H9 (cell line): ENCODE data around the gene ARMC12. TPM values are rescaled to one million over a fixed set of nuclear protein-coding genes. Genes with fewer than 3 reads are reported as not detected.

Experiments used
- DNase-seq: peaks from one replicate; pipeline ENCODE4 v3.0.0-alpha.2; 2017
- H2AFZ ChIP-seq: one replicate; pipeline ENCODE4 v1.6.1; 2013; ENCODE audit warnings: mild to moderate bottlenecking, low read length, control low read depth, moderate library complexity
- H2AK5ac ChIP-seq: 2 replicates; pipeline ENCODE4 v1.6.1; 2013; ENCODE audit warnings: low read length, control low read depth, mixed read lengths; ENCODE audit not compliant: insufficient read length
- H2BK120ac ChIP-seq: one replicate; pipeline ENCODE4 v1.6.1; 2013; ENCODE audit warnings: low read depth, mild to moderate bottlenecking, low read length, control low read depth, inconsistent platforms; ENCODE audit not compliant: poor library complexity, severe bottlenecking
- H2BK12ac ChIP-seq: 2 replicates; pipeline ENCODE4 v1.6.1; 2013; ENCODE audit warnings: low read length, control low read depth, mixed read lengths, low read depth; ENCODE audit not compliant: insufficient read length
- H2BK15ac ChIP-seq: 2 replicates; pipeline ENCODE4 v1.6.1; 2013; ENCODE audit warnings: low read depth, low read length, control low read depth
- H2BK20ac ChIP-seq: one replicate; pipeline ENCODE4 v1.6.1; 2013; ENCODE audit warnings: low read depth, mild to moderate bottlenecking, low read length, control low read depth, inconsistent platforms; ENCODE audit not compliant: poor library complexity, severe bottlenecking
- H2BK5ac ChIP-seq: 2 replicates; pipeline ENCODE4 v1.6.1; 2013; ENCODE audit warnings: low read length, control low read depth, mixed read lengths; ENCODE audit not compliant: insufficient read length
- H3K14ac ChIP-seq: 2 replicates; pipeline ENCODE4 v1.6.1; 2013; ENCODE audit warnings: low read length, control low read depth; ENCODE audit not compliant: insufficient read depth
- H3K18ac ChIP-seq: 2 replicates; pipeline ENCODE4 v1.6.1; 2013; ENCODE audit warnings: low read depth, mild to moderate bottlenecking, mixed read lengths, low read length, control low read depth; ENCODE audit not compliant: insufficient read length
- H3K23ac ChIP-seq: 2 replicates; pipeline ENCODE4 v1.6.1; 2013; ENCODE audit warnings: low read length, control low read depth, mixed read lengths, low read depth; ENCODE audit not compliant: insufficient read length
- H3K23me2 ChIP-seq: 2 replicates; pipeline ENCODE4 v1.6.1; 2013; ENCODE audit warnings: low read depth, mild to moderate bottlenecking, mixed read lengths, low read length, control low read depth; ENCODE audit not compliant: insufficient read length, poor library complexity, severe bottlenecking
- H3K27ac ChIP-seq: 2 replicates; pipeline ENCODE4 v1.5.1; 2013; ENCODE audit warnings: low read length, control low read depth, mixed read lengths, low read depth; ENCODE audit not compliant: insufficient read length
- H3K27me3 ChIP-seq: 2 replicates; pipeline ENCODE4 v1.6.1; 2013; ENCODE audit warnings: low read length, control low read depth, inconsistent platforms; ENCODE audit not compliant: insufficient read depth
- H3K4ac ChIP-seq: 2 replicates; pipeline ENCODE4 v1.6.1; 2013; ENCODE audit warnings: low read depth, mild to moderate bottlenecking, control low read depth, inconsistent platforms, low read length, moderate library complexity
- H3K4me1 ChIP-seq: 2 replicates; pipeline ENCODE4 v1.6.1; 2013; ENCODE audit warnings: low read length, control low read depth, inconsistent platforms; ENCODE audit not compliant: insufficient read depth
- H3K4me2 ChIP-seq: 2 replicates; pipeline ENCODE4 v1.6.1; 2013; ENCODE audit warnings: low read length, control low read depth, mixed read lengths; ENCODE audit not compliant: insufficient read length, insufficient read depth
- H3K56ac ChIP-seq: 2 replicates; pipeline ENCODE4 v1.6.1; 2013; ENCODE audit warnings: low read depth, mild to moderate bottlenecking, mixed read lengths, low read length, control low read depth; ENCODE audit not compliant: insufficient read length
- H3K79me1 ChIP-seq: 2 replicates; pipeline ENCODE4 v1.6.1; 2013; ENCODE audit warnings: low read depth, mild to moderate bottlenecking, moderate library complexity, low read length, control low read depth, inconsistent platforms; ENCODE audit not compliant: insufficient read depth, poor library complexity, severe bottlenecking
- H3K79me2 ChIP-seq: 2 replicates; pipeline ENCODE4 v1.6.1; 2013; ENCODE audit warnings: low read length, control low read depth, inconsistent platforms; ENCODE audit not compliant: insufficient read depth
- H3K9ac ChIP-seq: 2 replicates; pipeline ENCODE4 v1.6.1; 2013; ENCODE audit warnings: low read length, control low read depth, mixed read lengths; ENCODE audit not compliant: insufficient read length; ENCODE audit errors: extremely low read depth
- H3K9me3 ChIP-seq: one replicate; pipeline ENCODE4 v1.6.1; 2013; ENCODE audit warnings: low read depth, low read length, inconsistent platforms; ENCODE audit not compliant: control insufficient read depth
- H3T11ph ChIP-seq: one replicate; pipeline ENCODE4 v1.6.1; 2013; ENCODE audit warnings: mild to moderate bottlenecking, low read length, control low read depth, inconsistent platforms
- H4K20me1 ChIP-seq: one replicate; pipeline ENCODE4 v1.6.1; 2013; ENCODE audit not compliant: control insufficient read depth, insufficient read length, insufficient read depth
- H4K5ac ChIP-seq: 2 replicates; pipeline ENCODE4 v1.6.1; 2013; ENCODE audit warnings: low read depth, mild to moderate bottlenecking, mixed read lengths, low read length, control low read depth; ENCODE audit not compliant: insufficient read length
- H4K8ac ChIP-seq: replicated peaks from 2 replicates; pipeline ENCODE4 v1.6.1; 2013; ENCODE audit warnings: low read length, control low read depth, mixed read lengths, low read depth; ENCODE audit not compliant: insufficient read length
- H4K91ac ChIP-seq: 2 replicates; pipeline ENCODE4 v1.6.1; 2013; ENCODE audit warnings: low read depth, mild to moderate bottlenecking, moderate library complexity, mixed read lengths, low read length, control low read depth; ENCODE audit not compliant: insufficient read length
- H3K27ac Mint-ChIP-seq, 3 experiments: 2 replicates in 2 of 3; 3 replicates in 1 of 3; pipeline ENCODE4 v1.8.0; 2020 to 2021; ENCODE audit warnings: mixed read lengths in 3 of 3, mild to moderate bottlenecking in 1 of 3, moderate library complexity in 1 of 3
- H3K27me3 Mint-ChIP-seq: 2 replicates; pipeline ENCODE4 v1.8.0; 2021; ENCODE audit warnings: low read depth, mild to moderate bottlenecking, moderate library complexity, mixed read lengths
- H3K36me3 Mint-ChIP-seq, 3 experiments: 2 replicates in 2 of 3; 3 replicates in 1 of 3; pipeline ENCODE4 v1.8.0; 2020 to 2021; ENCODE audit warnings: low read depth in 3 of 3, mixed read lengths in 3 of 3; ENCODE audit not compliant: insufficient read depth in 1 of 3
- H3K4me1 Mint-ChIP-seq, 2 experiments: 2 replicates each; pipeline ENCODE4 v1.8.0; 2020; ENCODE audit warnings: mixed read lengths in 2 of 2
- H3K4me3 Mint-ChIP-seq, 2 experiments: 2 replicates in 1 of 2; 3 replicates in 1 of 2; pipeline ENCODE4 v1.8.0; 2020 to 2021; ENCODE audit warnings: mild to moderate bottlenecking in 2 of 2, mixed read lengths in 2 of 2, moderate library complexity in 1 of 2
- H3K9me3 Mint-ChIP-seq, 2 experiments: 2 replicates in 1 of 2; 3 replicates in 1 of 2; pipeline ENCODE4 v1.8.0; 2020; ENCODE audit warnings: mild to moderate bottlenecking in 2 of 2, mixed read lengths in 2 of 2, moderate library complexity in 1 of 2
- CTCF ChIP-seq: fragments of 200-600 bp; sonication (generic); conservative IDR thresholded peaks from 3 replicates; pipeline ENCODE4 v1.8.0; 2021; ENCODE audit warnings: antibody characterized with exemption, mild to moderate bottlenecking
- WGBS: extraction: QIAGEN DNeasy Blood & Tissue Kit; methylation state at CpG from one replicate; pipeline ENCODE4 v1.1.7; 2013; ENCODE audit warnings: missing lambda C conversion rate, low lambda C conversion rate, mixed read lengths; ENCODE audit not compliant: insufficient read length; ENCODE audit errors: extremely low coverage; 5-methylcytosine and 5-hydroxymethylcytosine counted together
- total RNA-seq: library from RNA; stranded (reverse); gene quantifications from 2 replicates; pipeline ENCODE4 v1.2.1, GENCODE V29; 2021

ARMC12 gene
- total RNA-seq, 1 experiment from 2014 or later, result 1.7 TPM

GRCh38 chr6:35752330-35752729, 15.5 kb downstream of the ARMC12 start:
- H4K5ac ChIP-seq, result no peak overlapping the region
- Mint-ChIP-seq H3K36me3 (peaks cover 0 to 11% (median 3%) of the 10 kb centered on the region in 3 experiments; a peak in 4 of 7 replicates), H3K9me3 (peaks cover 3 to 9% of the 10 kb centered on the region in 2 experiments), H3K4me3 (no peak overlapping the region), H3K4me1 (peaks cover 25 to 26% of the 10 kb centered on the region in 2 experiments), H3K27ac (no peak overlapping the region), H3K27me3 (no peaks in the 10 kb centered on the region; the same call in none of the 2 replicates)
- no peak overlapping the region for H2BK15ac ChIP-seq
- no peak overlapping the region for H2AK5ac ChIP-seq
- no peak overlapping the region for H4K8ac ChIP-seq
- no peak overlapping the region for H3K9ac ChIP-seq
- peaks cover 12% of the 10 kb centered on the region; the same call in 1 of the 2 replicates for H3K4me1 ChIP-seq
- no peaks in the 10 kb centered on the region for H3K9me3 ChIP-seq
- no peak overlapping the region for H3K14ac ChIP-seq
- no peak overlapping the region for H3K18ac ChIP-seq
- DNase-seq, result no peak
- no peaks in the 10 kb centered on the region for H3K79me1 ChIP-seq
- TF ChIP-seq CTCF, result no peak
- H2BK5ac ChIP-seq, result no peak overlapping the region
- no peaks in the 10 kb centered on the region for H3K79me2 ChIP-seq
- H4K20me1 ChIP-seq, result no peaks in the 10 kb centered on the region
- no CpG with 5 or more reads among the region's 4 CpGs for WGBS
- H3K27ac ChIP-seq, result no peak overlapping the region
- H3K4me2 ChIP-seq, result no peak overlapping the region
- H3K23ac ChIP-seq, result no peak overlapping the region
- H3K4ac ChIP-seq, result no peak overlapping the region
- no peaks in the 10 kb centered on the region for H3K23me2 ChIP-seq
- no peak overlapping the region for H3K56ac ChIP-seq
- no peak overlapping the region for H4K91ac ChIP-seq
- no peak overlapping the region for H2AFZ ChIP-seq
- H2BK20ac ChIP-seq, result no peak overlapping the region
- no peak overlapping the region for H3T11ph ChIP-seq
- no peaks in the 10 kb centered on the region for H3K27me3 ChIP-seq
- H2BK12ac ChIP-seq, result no peak overlapping the region
- no peak overlapping the region for H2BK120ac ChIP-seq
